ENCODE results near the gene TM4SF20.
A peak's percentile ranks its signal among the peaks of the same experiment; 100 is the strongest.
"Not testable (repeated sequence)": the region's sequence is repeated elsewhere in the genome, so short reads cannot be mapped to it uniquely, and the experiment has no call there.

Gene TM4SF20

GRCh38 chr2:227398684-227399670, 19.9 kb upstream of the TM4SF20 start:
- DNase-seq, result no peak

GRCh38 chr2:227397562-227397961, 18.5 kb upstream of the TM4SF20 start:
- no peak for DNase-seq

- DNase-seq, result no peak
Measured at GRCh38 chr2:227395556-227395955, 16.4 kb upstream of the TM4SF20 start.

GRCh38 chr2:227394401-227394800, 15.3 kb upstream of the TM4SF20 start:
- no peak for DNase-seq

- DNase-seq, result no peak
Measured at GRCh38 chr2:227390468-227391256, 11.6 kb upstream of the TM4SF20 start.

- no peak for DNase-seq
Measured at GRCh38 chr2:227389661-227390060, 10.6 kb upstream of the TM4SF20 start.

- no peak for DNase-seq
Measured at GRCh38 chr2:227389231-227389630, 10.1 kb upstream of the TM4SF20 start.

GRCh38 chr2:227388537-227389011, 9.5 kb upstream of the TM4SF20 start:
- no peak for DNase-seq

- not testable (repeated sequence) for DNase-seq
Measured at GRCh38 chr2:227387583-227387982, 8.5 kb upstream of the TM4SF20 start, which contains the start of gene SCYGR1. Gene SCYGR1, minus strand, starts transcription at chr2:227387949. Its CDS starts 0 bp downstream, at chr2:227387949.

GRCh38 chr2:227386630-227387029, 7.5 kb upstream of the TM4SF20 start:
- no peak for DNase-seq

- no peak for DNase-seq
Measured at GRCh38 chr2:227383686-227384085, 4.6 kb upstream of the TM4SF20 start.

- peak; percentile 10 for DNase-seq
Measured at GRCh38 chr2:227382241-227382835, 3.2 kb upstream of the TM4SF20 start.

- DNase-seq, result no peak
Measured at GRCh38 chr2:227378371-227378782, 729 bp downstream of the TM4SF20 start.

- DNase-seq, result no peak
Measured at GRCh38 chr2:227377467-227378351, 1.4 kb downstream of the TM4SF20 start.

- DNase-seq, result no peak
Measured at GRCh38 chr2:227376656-227377396, 2.3 kb downstream of the TM4SF20 start.

- peak; percentile 16 for DNase-seq
Measured at GRCh38 chr2:227374158-227374557, 4.9 kb downstream of the TM4SF20 start.

- no peak for DNase-seq
Measured at GRCh38 chr2:227373389-227373788, 5.7 kb downstream of the TM4SF20 start.

GRCh38 chr2:227370791-227371312, 8.3 kb downstream of the TM4SF20 start:
- DNase-seq, result no peak

GRCh38 chr2:227370092-227370491, 9.0 kb downstream of the TM4SF20 start:
- DNase-seq, result no peak

- DNase-seq, result no peak
Measured at GRCh38 chr2:227368574-227368973, 10.5 kb downstream of the TM4SF20 start.

GRCh38 chr2:227367427-227367795, 11.7 kb downstream of the TM4SF20 start:
- no peak for DNase-seq
